Measurements from ENCODE around the gene RASIP1.

DNA sequence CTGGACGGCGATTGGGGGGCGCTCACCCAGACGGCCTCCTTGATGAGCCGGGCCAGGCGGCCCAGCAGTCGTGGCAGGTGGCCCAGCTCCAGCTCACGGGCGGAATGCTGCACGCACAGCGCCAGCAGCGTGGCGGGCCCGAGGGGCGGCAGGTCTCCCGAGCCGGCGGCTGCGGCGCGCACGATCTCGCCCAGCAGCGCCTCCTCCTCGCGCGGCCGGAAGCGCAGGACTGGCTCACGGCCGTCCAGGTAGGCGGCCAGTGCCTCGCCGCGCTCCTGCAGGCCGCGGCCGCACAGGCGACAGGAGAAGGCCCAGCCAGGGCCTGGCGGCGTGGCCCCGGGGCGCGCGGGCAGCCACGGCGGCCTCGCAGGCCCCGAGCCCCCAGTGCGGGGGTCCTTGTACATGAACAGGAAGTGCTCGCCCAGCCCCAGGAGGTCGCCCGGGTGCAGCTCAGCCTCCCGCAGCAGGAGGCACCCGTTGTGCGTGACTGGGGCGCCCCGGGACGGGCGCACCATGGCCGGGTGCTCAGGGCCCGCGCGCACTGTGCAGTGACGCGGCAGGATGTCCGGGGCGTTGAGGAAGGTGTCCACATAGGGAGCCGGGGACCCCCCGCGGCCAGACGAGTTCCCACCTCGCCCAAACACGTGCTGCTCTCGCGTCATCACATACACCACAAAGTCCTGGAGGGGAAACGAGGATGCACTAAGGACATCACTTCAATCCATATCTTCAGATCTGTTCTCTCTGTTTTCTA lies 11.3 kb downstream of the RASIP1 start:
- TF ChIP-seq CTCF (IDR thresholded peaks at IDR 0.05; ENCODE audit: borderline replicate concordance, extremely low read depth, low read length, poor library complexity, severe bottlenecking), result no peak
- no peak for TF ChIP-seq EZH2 (IDR thresholded peaks at IDR 0.05; ENCODE audit: borderline replicate concordance, low read depth, low read length, severe bottlenecking)
